Osteoblast (primary cell): Measurements from ENCODE around the gene PCDH17. TPM values are rescaled to one million over a fixed set of nuclear protein-coding genes. Genes with fewer than 3 reads are reported as not detected.

ENCODE experiments used
- DNase-seq: peaks from one replicate; pipeline ENCODE4 v3.0.0; 2011; ENCODE audit warnings: low spot score, mixed read lengths; ENCODE audit not compliant: insufficient read length; ENCODE audit errors: missing footprints
- H2AFZ ChIP-seq: 2 replicates; pipeline ENCODE4 v1.6.0; 2011; ENCODE audit warnings: mild to moderate bottlenecking, low read length
- H3K27ac ChIP-seq: 2 replicates; pipeline ENCODE4 v1.5.1; 2011; ENCODE audit warnings: mild to moderate bottlenecking, low read depth, low read length, moderate library complexity
- H3K27me3 ChIP-seq: 2 replicates; pipeline ENCODE4 v1.6.0; 2012; ENCODE audit warnings: mild to moderate bottlenecking, control low read depth, inconsistent platforms, low read length, moderate library complexity; ENCODE audit not compliant: insufficient read depth
- H3K36me3 ChIP-seq: 2 replicates; pipeline ENCODE4 v1.5.1; 2011; ENCODE audit warnings: mild to moderate bottlenecking, low read length, control low read depth, moderate library complexity; ENCODE audit not compliant: insufficient read depth
- H3K4me1 ChIP-seq: 2 replicates; pipeline ENCODE4 v1.5.1; 2011; ENCODE audit warnings: mild to moderate bottlenecking, low read length, control low read depth, moderate library complexity; ENCODE audit not compliant: insufficient read depth
- H3K4me2 ChIP-seq: 2 replicates; pipeline ENCODE4 v1.6.0; 2011; ENCODE audit warnings: mild to moderate bottlenecking, low read length; ENCODE audit not compliant: insufficient read depth
- H3K4me3 ChIP-seq: fragments of 200-600 bp; sonication (generic); 3 replicates; pipeline ENCODE4 v1.5.1; 2012; ENCODE audit warnings: mild to moderate bottlenecking, low read length, inconsistent platforms; ENCODE audit not compliant: insufficient read depth
- H3K79me2 ChIP-seq: 2 replicates; pipeline ENCODE4 v1.6.0; 2012; ENCODE audit warnings: mild to moderate bottlenecking, low read length, control low read depth, inconsistent platforms; ENCODE audit not compliant: insufficient read depth
- H3K9me3 ChIP-seq: 2 replicates; pipeline ENCODE4 v1.5.1; 2011; ENCODE audit warnings: low read depth, low read length, control low read depth
- H4K20me1 ChIP-seq: 2 replicates; pipeline ENCODE4 v1.6.0; 2012; ENCODE audit warnings: mild to moderate bottlenecking, low read length, control low read depth; ENCODE audit not compliant: insufficient read depth
- CTCF ChIP-seq: IDR thresholded peaks from 2 replicates; pipeline ENCODE4 v1.5.1; 2011; ENCODE audit warnings: mild to moderate bottlenecking, low read depth, low read length, moderate library complexity; ENCODE audit errors: extremely low read depth
- total RNA-seq: library from RNA; depleted of rRNA; stranded (reverse); fragments of >200 nt; gene quantifications from 2 replicates; pipeline ENCODE4 v1.2.3, GENCODE V29; 2012

PCDH17 gene
- total RNA-seq, 1 donor: under 0.01 TPM

- H3K4me2 ChIP-seq: no peak overlapping the region
- H3K27me3 ChIP-seq: peaks cover 12% of the 10 kb centered on the region
- no peaks in the 10 kb centered on the region for H3K36me3 ChIP-seq
- no peaks in the 10 kb centered on the region for H4K20me1 ChIP-seq
- H3K27ac ChIP-seq: no peak overlapping the region
- DNase-seq: no peak
- H3K9me3 ChIP-seq: peaks cover under 1% of the 10 kb centered on the region
- no peaks in the 10 kb centered on the region for H3K4me1 ChIP-seq
- no peak for TF ChIP-seq CTCF
- H3K4me3 ChIP-seq: no peak overlapping the region
- no peaks in the 10 kb centered on the region for H3K79me2 ChIP-seq
- no peak overlapping the region for H2AFZ ChIP-seq
Observed at GRCh38 chr13:57638186-57638890, 6.8 kb downstream of the PCDH17 start.

GRCh38 chr13:57640607-57641006, 9.1 kb downstream of the PCDH17 start:
- Histone ChIP-seq H3K9me3 (no peaks in the 10 kb centered on the region), H3K4me2 (no peak overlapping the region), H4K20me1 (no peaks in the 10 kb centered on the region), H3K79me2 (no peaks in the 10 kb centered on the region), H2AFZ (no peak overlapping the region), H3K4me1 (no peaks in the 10 kb centered on the region), H3K27ac (no peak overlapping the region), H3K27me3 (no peaks in the 10 kb centered on the region), H3K4me3 (no peak overlapping the region), H3K36me3 (no peaks in the 10 kb centered on the region)
- TF ChIP-seq CTCF: no peak
- DNase-seq: no peak

GRCh38 chr13:57641051-57641450, 9.5 kb downstream of the PCDH17 start:
- Histone ChIP-seq H2AFZ (no peak overlapping the region), H3K27me3 (no peaks in the 10 kb centered on the region), H3K4me3 (no peak overlapping the region), H3K4me1 (no peaks in the 10 kb centered on the region), H3K79me2 (no peaks in the 10 kb centered on the region), H4K20me1 (no peaks in the 10 kb centered on the region), H3K27ac (no peak overlapping the region), H3K36me3 (no peaks in the 10 kb centered on the region), H3K4me2 (no peak overlapping the region), H3K9me3 (no peaks in the 10 kb centered on the region)
- TF ChIP-seq CTCF: no peak
- no peak for DNase-seq

GRCh38 chr13:57644106-57644505, 12.6 kb downstream of the PCDH17 start:
- no peaks in the 10 kb centered on the region for H3K4me1 ChIP-seq
- H3K4me2 ChIP-seq: no peak overlapping the region
- no peak overlapping the region for H2AFZ ChIP-seq
- no peaks in the 10 kb centered on the region for H3K36me3 ChIP-seq
- no peak overlapping the region for H3K27ac ChIP-seq
- no peaks in the 10 kb centered on the region for H4K20me1 ChIP-seq
- no peaks in the 10 kb centered on the region for H3K27me3 ChIP-seq
- TF ChIP-seq CTCF: no peak
- H3K4me3 ChIP-seq: no peak overlapping the region
- H3K9me3 ChIP-seq: no peaks in the 10 kb centered on the region
- no peaks in the 10 kb centered on the region for H3K79me2 ChIP-seq
- DNase-seq: no peak
